HG02973 (cell line): ENCODE data around the gene TMEM52.

Experiments
- ATAC-seq: cut with Tn5 transposase; IDR thresholded peaks from one replicate; pipeline ENCODE4 v1.9.1; 2021; ENCODE audit warnings: moderate library complexity; ENCODE audit not compliant: unreplicated experiment

TMEM52 gene

DNA sequence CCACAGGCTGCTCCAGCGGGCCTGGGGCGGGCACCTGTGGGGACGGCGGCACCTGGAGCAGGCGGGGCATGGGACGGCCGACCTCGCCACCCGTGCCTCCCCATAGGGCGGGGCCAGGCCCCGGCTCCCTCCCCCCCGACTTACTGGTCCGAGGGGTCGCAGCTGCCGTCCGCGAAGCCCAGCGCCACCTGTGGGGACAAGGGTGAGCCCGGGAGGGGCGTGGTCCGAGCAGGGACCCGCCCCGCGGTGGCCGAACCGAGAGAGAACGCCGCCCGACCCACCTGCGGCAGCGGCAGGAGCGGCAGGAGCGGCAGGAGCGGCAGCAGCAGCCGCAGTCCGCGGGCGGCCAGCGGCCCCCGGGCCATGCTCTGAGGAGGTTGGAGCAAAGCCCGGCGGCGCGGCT, at the start of gene TMEM52:
TSS of gene TMEM52 (minus strand) at position 379 of the 403 bp plus-strand sequence. CDS start at position 365, 14 bp downstream.
- ATAC-seq: peak; percentile 25

DNA sequence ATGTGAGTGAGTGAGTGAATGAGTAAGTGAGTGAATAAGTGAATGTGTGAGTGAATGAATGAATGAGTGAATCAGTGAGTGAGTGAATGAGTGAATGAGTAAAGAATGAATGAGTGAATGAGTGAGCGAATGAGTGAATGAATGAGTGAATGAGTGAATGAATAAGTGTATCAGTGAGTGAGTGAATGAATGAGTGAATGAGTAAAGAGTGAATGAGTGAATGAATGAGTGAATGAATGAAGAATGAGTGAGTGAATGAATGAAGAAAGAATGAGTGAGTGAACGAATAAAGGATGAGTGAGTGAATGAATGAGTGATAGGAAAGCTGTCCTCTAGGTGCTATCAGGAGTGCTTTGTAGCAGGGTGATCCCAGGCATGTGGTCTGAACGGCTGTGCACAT, 48.8 kb upstream of the TMEM52 start:
- no peak for ATAC-seq

DNA sequence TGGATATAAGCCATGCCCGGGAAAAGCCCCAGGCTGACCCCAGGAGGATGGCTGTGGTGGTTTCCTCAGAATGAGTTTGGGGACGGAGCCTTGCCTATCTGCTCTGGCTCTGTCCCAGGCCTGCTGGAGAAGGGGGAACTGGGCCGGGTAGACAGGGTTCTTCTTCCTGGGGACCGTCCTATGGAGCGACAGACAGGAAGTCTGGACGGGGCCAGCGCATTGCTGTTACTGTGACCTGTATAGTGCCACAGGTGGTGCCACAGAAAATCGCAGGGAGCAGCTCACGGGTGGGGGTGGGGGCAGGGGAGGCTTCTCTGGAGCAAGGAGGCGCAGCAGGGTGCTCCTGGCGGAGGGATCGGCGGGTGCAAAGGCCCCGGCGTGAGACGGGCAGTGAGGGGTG, 48.1 kb upstream of the TMEM52 start:
- ATAC-seq: no peak

DNA sequence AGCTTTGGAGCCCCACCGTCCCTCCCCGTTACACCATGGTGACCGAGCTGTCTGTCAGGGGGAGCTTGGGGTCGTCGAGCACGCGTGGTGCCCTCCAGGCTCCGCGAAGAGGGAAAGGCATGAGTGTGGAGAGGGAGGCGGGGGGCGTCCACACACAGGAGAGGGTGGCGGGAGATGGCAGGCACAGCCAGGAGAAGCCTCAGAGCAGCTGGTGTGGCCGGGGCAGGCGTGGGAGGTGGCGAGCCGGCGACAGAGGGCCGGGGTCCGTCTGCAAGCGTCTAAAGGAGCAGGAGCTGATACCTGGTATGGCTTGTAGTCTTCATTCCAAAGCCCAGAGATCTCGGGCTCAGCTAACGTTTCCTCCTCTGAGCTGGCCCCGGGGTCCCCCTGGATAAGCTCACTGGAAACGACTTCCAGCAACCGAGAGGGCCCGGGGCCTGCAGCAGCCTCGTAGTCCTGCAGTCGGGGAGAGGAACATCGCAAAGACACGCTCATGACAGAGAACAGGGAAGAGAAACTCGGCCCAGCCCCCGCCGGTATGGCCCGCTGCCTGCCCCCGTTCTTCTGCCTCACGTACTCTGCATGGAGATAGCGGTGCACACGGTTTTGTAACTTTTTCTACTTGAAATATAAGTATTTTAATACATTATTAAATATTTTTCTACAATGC, 47.1 kb upstream of the TMEM52 start:
- ATAC-seq: no peak

DNA sequence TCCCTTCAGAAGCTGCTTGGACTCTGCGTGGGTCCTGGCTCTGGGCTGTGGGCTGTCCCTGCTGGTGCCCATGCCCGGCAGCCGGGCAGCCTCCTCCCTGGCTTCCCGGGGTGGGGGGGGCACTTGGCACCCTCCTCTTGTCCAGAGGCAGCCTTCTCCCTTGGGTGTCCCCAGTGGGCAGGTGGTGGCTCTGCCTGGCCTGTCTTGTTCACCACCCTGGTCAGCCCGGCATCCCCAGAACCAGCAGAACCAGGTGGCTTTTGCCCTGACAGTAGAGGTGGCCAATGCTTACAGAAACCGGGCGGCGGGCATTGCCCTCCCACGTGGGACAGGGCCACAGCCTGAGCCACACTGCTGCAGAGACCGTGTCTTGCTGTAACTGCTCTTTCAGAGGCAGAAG, 46.5 kb upstream of the TMEM52 start:
- no peak for ATAC-seq

DNA sequence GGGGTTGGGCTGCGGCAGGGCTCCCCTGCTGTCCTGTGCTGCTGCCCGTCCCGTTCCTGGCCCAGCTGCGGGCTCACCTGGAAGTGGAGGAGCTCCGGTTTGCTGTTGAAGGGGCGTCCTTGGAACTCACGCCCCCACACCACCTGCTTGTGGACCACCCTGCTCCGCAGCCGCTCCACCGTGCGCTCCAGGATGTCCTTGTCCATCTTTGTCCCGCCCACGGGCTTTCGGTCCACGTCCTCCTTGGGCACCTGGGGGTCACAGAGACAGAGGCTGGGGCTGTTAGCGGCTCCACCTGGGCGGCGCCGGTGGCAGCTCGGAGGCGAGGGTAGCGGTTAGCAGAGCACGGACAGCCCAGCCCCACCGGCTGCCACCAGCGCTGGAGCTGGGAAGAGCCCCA, 45.7 kb upstream of the TMEM52 start:
- ATAC-seq: no peak

DNA sequence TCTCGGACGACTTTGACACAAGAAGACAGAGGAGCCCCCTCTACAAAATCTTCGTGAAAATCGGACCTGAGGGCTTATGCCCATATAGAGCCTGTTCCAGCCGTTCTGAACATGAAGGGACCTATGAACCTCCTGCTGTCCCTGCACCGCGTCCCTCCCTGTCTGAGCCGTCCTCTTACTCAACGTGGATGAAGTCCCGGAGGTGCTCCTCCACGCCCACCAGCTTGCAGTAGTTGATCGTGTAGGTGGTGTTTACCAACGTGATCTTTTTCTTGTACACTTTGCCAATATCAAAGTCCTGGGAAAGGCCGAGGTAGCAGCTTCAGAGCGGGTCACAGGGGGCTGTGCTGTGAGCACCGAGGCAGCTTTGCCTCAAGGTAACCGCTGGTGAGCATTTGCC, 44.5 kb upstream of the TMEM52 start:
- ATAC-seq: no peak

DNA sequence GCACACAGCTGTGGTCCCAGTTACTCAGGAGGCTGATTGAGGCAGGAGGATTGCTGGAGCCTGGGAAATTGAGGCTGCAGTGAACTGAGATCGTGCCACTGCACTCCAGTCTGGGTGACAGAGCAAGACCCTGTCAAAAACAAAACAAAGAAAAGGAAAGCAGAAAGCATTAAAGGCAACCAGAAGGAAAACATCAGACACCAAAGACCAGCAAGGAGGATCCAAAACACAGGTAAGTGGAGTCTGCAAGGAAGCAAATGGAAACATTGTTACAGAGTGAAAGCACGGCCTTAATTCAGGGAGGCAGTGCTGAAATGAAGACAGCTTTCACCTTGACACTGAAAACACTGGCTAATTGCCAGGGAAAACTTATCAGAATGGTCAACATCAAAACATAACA, 43.7 kb upstream of the TMEM52 start:
- no peak for ATAC-seq

DNA sequence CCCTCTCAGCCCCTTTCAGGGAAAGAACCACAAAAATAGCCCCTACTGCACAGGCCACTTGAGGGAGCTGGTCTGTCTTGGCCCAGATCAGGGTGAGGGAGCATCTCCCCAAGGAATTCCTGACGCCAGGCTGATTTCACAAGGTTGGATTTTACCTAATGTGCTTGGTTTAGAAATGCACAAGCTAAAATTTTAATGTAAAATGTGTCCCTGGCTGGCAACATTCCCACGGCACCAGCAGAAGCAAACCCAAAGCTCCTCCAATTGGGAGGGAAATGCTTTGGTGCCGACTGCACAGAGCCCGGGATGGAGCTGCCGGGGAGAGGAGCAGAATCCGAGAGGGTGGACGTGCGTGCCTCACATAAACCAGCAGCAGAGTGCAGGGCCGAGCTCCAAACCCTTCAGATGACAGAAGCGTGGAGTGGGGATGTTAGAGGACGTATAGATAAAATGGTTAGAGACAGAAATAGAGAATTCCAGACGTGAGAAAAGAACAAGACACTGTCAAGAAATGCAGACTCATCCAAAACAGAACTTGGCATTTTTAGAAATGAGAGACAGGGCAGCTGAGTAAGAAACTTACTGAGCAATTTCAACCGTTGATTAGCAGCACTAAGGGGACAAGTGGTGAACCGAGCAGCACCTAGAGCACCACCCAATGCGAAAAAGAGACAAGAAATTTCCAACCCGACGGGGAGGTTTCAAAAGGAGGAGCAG, 41.6 kb upstream of the TMEM52 start:
- ATAC-seq: no peak

DNA sequence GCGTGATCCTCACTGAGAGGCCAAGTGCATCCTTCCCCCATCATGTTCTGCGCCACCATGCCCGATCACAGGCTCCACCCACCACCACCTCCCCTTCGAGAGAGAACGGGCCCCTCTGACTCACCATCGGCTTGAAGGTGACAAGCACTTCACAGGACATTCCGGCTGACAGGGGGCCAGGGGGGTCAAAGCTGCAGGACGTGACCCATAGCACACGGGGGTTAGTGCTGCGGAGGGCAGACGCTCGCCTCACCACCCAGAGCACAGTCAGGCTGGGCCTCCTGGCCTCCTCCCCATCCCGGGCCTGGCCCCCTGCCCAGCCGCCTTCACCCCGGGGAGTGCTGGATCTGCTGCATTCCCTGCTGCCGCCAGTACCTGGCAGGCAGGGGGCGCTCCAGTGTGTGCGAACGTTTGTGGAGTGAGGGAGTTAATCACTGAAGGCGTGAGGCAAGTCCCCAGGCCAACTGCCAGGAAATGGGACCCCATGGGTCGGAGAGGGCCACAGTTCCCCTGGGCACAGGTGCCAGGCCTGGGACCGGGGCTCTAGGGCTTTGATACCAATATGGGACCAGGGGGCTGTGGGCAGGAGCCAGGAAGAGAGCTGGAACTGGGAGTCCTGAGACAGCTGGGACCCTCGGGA, 40.9 kb upstream of the TMEM52 start:
- ATAC-seq: no peak

DNA sequence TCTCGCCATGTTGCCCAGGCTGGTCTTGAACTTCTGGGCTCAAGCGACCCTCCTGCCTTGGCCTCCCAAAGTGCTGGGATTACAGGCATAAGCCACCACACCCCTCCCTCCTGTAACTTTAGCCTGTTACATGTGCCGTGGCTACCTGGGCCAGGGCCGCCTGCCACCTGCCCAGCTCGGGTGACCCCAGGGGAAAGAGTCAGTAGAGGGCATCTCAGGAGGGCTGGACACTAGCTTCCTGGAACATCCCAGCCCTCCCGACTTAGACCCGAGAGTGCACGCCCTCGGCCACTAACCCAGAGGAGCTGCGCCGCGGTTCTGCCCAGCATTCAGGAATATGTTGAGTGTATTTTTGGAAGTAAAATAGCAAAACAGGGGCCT, 40.4 kb upstream of the TMEM52 start:
- ATAC-seq: no peak

DNA sequence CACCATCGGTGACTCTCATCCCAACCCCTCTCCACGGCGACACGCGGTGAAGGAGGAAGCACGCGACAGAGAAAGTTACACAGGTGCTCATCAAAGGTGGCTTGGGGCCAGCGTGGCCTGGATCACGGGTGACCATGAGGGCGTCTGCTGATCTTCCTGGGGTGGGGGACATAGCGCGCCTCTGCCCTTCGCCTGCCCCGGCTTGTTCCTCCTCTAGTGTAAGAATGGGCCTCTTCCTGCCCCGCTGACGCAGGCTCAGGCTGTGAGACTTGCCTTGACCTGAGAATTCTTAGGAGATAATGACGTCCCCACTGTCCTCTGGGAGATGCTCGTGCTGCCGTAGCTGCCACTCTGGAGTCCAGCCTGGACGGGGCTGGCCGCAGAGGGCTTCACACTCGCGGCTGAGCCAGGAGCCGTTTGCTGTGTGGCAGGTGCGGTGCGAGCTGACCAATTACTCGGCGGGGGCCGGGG, 39.0 kb upstream of the TMEM52 start:
- ATAC-seq: no peak

DNA sequence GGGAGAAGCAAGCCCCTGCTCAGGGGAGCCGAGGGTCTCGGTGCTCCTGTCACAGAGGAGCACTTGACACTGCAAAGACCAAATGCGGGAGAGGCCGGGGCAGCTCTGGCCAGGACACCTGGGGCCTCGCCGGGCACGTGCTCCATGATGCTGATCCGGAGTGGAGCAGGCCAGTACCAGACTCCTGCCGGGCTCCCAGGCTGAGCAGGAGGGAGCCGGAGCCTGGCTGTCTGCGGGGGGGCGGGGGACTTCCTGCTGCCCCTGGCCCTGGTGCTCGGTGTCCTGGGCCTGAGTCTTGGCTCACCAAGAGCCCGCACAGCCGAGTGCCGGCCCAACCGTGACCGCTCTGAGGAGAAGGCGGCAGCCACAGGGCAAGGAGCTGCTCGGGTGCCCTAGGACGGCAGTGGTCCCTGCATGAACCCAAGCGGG, 38.5 kb upstream of the TMEM52 start:
- ATAC-seq: no peak

DNA sequence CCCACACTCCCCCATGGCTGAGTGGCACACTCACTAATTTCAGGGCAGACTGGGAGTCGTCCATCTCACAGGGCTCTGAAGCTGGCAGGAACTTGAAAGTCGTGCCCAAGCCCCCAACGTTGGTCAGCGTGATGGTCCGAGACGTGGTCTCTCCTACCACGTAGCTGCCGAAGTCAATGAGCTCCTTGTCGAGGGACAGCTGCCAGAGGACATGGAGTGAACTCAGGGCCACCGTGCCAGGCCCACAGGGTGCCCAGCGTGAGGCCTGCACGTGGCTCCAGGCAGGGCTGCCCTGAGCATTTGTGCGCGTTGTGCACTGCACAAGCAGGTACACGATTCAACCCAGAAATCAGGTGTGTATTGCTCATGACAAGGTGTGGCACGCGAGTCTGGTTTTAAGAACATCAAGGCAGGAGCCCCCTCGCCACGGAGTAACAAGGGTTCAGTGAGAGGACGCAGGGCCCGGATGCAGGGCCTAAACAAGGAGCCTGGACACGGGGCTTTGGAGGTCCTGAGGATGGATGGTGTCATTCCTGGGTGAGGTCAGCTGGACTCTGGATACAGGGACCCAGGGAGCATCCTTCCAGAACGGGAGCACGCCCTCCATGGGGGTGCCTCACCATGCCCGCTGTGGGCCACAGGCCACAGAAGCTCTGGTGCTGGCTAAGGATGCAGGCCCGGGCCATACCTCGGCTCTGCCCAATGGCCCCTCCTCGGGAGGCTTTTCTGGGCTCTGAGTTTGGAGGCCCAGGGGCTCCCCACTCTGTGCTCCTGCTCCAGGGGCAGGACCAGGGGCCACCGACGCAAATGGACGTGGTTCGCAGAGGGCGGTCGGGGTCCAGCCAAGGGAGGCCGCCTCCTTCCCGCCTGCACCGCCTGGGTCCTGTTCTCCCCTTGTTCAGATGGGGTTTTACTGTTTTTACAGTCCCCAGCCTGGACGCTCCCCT, 37.8 kb upstream of the TMEM52 start:
- ATAC-seq: no peak

DNA sequence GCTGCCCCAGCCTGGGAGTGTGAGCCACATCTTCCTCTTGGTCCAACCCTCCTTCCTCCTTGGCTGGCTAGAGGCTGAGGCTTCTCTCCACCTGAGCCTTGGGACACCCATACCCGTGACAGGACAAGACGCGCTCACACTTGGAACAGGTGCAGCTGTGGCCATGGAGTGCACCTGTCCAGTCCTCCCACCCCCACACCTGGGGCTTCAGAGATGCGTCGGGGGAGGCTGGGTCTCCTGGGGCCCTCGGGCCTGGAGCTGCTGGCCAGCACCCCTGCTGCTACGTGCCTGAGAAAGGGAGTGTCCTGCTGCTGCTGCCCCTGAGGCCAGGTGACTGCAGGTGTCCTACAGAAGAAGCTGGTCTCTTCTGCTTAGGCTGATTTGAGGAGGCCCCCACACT, 37.0 kb upstream of the TMEM52 start:
- no peak for ATAC-seq

DNA sequence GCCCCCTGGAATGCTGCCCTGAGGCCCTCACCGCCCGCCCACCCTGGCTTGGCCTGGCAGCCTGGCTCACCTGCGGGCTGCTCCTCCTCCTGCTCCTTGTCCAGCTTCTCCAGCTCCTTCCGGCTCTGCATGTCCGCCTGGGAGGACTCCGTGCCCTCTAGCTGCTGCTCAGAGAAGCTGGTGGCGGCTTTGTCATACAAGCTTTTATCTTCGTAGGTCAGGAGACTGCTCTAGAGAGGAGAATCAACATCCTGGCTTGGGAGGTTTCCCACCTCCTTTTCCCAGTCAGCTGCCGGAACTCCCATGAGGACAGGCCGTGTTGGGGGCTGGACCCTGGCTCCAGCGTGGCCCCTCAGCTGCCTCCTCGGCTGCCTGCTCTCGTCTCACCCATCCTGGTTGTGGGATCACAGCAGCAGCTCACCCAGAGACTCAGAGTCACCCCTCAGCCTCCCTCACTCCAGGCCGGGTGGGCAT, 36.6 kb upstream of the TMEM52 start:
- no peak for ATAC-seq

DNA sequence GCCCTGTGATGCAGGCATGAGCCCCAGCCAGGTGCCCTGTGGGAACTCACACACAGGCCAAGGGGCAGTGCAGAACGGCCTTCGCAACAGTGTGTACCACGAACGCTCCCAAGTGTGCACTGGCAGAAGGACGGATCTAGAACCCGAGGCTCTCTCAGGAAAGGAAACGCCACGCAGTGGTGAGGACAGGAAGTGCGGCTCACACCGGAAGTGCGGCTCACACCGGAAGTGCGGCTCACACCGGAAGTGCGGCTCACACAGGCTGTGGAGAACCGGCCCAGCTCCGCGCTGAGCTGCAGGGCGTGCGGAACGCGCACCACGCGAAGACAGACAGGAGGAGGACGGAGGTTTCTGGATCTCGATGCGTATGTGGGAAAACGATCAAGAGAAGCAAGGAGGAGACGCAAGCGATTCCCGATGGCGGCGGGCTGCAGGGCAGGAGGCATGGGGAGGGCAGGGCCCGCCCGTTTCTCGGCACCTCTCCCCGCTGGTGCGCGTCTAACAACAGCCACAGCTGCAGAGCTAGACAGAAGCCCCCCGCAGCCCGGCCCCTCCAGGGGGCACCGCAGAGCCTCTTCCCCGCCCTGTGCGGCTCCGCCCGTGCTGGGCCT, 35.9 kb upstream of the TMEM52 start:
- ATAC-seq: no peak

DNA sequence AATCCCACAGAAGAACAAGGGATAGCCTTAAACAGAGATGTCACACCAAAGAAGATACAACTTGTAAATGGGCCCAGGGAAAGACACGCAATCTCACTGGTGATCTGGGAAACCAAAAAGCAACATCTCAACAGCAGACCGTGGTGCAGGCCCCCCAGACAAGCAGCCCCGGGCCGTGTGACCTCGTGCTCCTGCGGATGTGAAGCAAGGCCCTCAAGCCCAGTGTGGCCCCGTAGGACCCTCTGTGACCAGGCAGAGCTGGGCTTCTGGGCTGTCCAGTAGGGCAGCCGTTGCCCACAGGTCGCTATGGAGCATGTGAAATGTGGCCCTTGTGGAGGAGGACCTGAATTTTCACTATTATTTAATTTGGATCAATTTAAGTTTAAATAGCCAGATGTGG, 34.9 kb upstream of the TMEM52 start:
- ATAC-seq: no peak

DNA sequence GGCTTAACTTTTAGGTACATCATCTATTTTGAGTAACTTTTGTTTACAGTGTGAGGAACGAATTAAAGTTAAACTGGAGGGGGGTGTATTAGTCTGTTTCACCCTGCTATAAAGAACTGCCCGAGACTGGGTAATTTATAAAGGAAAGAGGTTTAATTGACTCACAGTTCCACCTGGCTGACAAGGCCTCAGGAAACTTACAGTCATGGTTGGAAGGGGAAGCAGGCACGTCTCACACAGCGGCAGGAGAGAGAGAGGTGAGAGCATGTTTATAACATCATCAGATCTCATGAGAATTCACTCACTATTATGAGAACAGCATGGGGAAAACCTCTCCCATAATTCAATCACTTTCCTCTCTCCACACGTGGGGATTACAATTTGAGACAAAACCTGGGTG, 31.9 kb upstream of the TMEM52 start:
- no peak for ATAC-seq

DNA sequence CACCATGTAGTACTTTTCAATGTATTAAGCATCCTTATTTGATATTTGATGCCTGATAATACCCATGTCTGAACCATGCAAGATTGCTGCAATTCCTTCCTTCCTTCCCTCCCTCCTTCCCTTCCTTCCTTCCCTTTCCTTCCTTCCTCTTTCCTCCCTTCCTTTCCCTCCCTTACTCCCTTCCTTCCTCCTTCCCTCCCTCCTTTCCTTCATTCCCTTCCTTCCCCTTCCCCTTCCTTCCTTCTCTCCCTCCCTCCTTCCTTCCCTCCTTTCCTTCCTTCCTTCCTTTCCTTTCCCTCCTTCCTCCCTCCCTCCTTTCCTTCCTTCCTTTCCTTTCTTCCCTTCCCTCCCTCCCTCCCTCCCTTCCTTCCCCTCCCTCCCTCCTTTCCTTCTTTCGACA, 29.7 kb upstream of the TMEM52 start:
- ATAC-seq: no peak

DNA sequence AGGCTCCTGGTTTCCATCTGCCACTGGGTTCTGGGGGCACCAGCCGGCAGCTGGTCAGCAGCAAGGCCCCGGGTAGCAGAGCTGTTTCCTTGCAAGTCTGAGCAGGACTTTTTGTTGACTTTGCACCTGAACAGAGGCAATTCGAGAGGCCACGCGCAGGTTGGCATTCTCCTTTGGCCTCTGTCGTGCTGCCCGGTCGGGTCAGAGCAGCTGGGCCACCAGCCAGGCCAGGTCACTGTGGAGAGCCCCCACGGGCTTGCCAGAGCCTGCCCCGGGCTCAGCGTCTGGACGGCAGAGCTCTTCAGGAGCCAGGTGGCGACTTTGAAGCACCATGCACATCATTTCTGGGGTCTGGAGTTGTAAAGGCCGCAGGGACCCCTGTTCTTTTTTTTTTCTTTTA, 28.4 kb upstream of the TMEM52 start:
- ATAC-seq: no peak
